ENCODE measurements around the gene GPX4. TPM values are rescaled to one million over a fixed set of nuclear protein-coding genes. Genes with fewer than 3 reads are reported as not detected.

Gene GPX4
- total and polyA plus RNA-seq, 2 of the 13 experiments (the other 11 are each of a cell fraction or from before 2014, with no cell fraction given), result 535 to 613 TPM

- no peak for TF ChIP-seq ZNF768 (CRISPR knock-in tag; IDR thresholded peaks at IDR 0.05)
- no peak for TF ChIP-seq MEIS2 (CRISPR knock-in tag; IDR thresholded peaks at IDR 0.05)
- TF ChIP-seq FUBP1 (CRISPR knock-in tag; IDR thresholded peaks at IDR 0.05; ENCODE audit: borderline replicate concordance), result no peak
- TF ChIP-seq ZNF547 (CRISPR knock-in tag; IDR thresholded peaks at IDR 0.05), result no peak
- TF ChIP-seq, protein P1, sequence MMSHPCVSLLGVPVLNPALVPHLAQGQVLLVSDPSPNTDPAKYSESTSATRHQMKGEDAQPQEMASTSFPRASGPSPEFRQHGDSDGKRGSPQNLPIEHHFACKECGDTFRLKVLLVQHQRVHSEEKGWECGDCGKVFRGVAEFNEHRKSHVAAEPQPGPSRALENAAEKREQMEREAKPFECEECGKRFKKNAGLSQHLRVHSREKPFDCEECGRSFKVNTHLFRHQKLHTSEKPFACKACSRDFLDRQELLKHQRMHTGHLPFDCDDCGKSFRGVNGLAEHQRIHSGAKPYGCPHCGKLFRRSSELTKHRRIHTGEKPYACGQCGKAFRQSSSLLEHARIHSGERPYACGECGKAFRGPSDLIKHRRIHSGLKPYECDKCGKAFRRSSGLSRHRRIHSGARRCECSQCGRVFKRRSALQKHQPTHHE (CRISPR knock-in tag; IDR thresholded peaks at IDR 0.05; ENCODE audit: borderline replicate concordance), result peak; percentile 30; the same call in 1 of the 2 replicates
- TF ChIP-seq, protein P2, sequence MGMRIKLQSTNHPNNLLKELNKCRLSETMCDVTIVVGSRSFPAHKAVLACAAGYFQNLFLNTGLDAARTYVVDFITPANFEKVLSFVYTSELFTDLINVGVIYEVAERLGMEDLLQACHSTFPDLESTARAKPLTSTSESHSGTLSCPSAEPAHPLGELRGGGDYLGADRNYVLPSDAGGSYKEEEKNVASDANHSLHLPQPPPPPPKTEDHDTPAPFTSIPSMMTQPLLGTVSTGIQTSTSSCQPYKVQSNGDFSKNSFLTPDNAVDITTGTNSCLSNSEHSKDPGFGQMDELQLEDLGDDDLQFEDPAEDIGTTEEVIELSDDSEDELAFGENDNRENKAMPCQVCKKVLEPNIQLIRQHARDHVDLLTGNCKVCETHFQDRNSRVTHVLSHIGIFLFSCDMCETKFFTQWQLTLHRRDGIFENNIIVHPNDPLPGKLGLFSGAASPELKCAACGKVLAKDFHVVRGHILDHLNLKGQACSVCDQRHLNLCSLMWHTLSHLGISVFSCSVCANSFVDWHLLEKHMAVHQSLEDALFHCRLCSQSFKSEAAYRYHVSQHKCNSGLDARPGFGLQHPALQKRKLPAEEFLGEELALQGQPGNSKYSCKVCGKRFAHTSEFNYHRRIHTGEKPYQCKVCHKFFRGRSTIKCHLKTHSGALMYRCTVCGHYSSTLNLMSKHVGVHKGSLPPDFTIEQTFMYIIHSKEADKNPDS (CRISPR knock-in tag; IDR thresholded peaks at IDR 0.05), result no peak; the same call in 1 of the 2 replicates
- TF ChIP-seq GPN1 (CRISPR knock-in tag; IDR thresholded peaks at IDR 0.05; ENCODE audit: borderline replicate concordance), result no peak
- no peak for TF ChIP-seq TRAFD1 (CRISPR knock-in tag; IDR thresholded peaks at IDR 0.05; ENCODE audit: borderline replicate concordance)
- TF ChIP-seq AGO2 (optimal IDR thresholded peaks at IDR 0.05; ENCODE audit: low read depth, low read length), result no peak
- no peak for TF ChIP-seq DZIP1 (CRISPR knock-in tag; IDR thresholded peaks at IDR 0.05)
- peak; percentile 78 for TF ChIP-seq SOX5 (CRISPR knock-in tag; IDR thresholded peaks at IDR 0.05; ENCODE audit: borderline replicate concordance)
- no peak for TF ChIP-seq HES4 (CRISPR knock-in tag; IDR thresholded peaks at IDR 0.05; ENCODE audit: borderline replicate concordance)
- no peak for TF ChIP-seq ZNF3 (CRISPR knock-in tag; IDR thresholded peaks at IDR 0.05)
- TF ChIP-seq, protein P3, sequence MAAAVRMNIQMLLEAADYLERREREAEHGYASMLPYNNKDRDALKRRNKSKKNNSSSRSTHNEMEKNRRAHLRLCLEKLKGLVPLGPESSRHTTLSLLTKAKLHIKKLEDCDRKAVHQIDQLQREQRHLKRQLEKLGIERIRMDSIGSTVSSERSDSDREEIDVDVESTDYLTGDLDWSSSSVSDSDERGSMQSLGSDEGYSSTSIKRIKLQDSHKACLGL (CRISPR knock-in tag; IDR thresholded peaks at IDR 0.05), result no peak
- no peak for TF ChIP-seq CSRNP1 (CRISPR knock-in tag; IDR thresholded peaks at IDR 0.05)
- TF ChIP-seq ZNF501 (CRISPR knock-in tag; IDR thresholded peaks at IDR 0.05), result peak; percentile 81; the same call in 1 of the 2 replicates
- TF ChIP-seq ZNF713 (CRISPR knock-in tag; IDR thresholded peaks at IDR 0.05), result 0 out of 2 replicates have a peak, but pooled peaks have one; percentile 53
- TF ChIP-seq ZNF354B (CRISPR knock-in tag; IDR thresholded peaks at IDR 0.05), result no peak
Measured at GRCh38 chr19:1097810-1098176, 6.0 kb upstream of the GPX4 start (continued).
